Parathyroid adenoma (tissue), 2 donors: ENCODE measurements around the gene SLC44A4.
A peak's percentile ranks its signal among the peaks of the same experiment; 100 is the strongest.

ENCODE experiments used
- H2AFZ ChIP-seq: fragments of 300-600 bp; sonication (generic); one replicate; pipeline ENCODE4 v1.7.0; 2017; ENCODE audit warnings: antibody characterized with exemption, mild to moderate bottlenecking
- H3K27ac ChIP-seq: fragments of 300-600 bp; sonication (generic); one replicate; pipeline ENCODE4 v1.7.0; 2017
- H3K27me3 ChIP-seq: fragments of 300-600 bp; sonication (generic); one replicate; pipeline ENCODE4 v1.7.0; 2017; ENCODE audit warnings: low read length; ENCODE audit not compliant: control insufficient read depth, insufficient read depth
- H3K36me3 ChIP-seq: fragments of 300-600 bp; sonication (generic); one replicate; pipeline ENCODE4 v1.7.0; 2017; ENCODE audit warnings: low read length; ENCODE audit not compliant: control insufficient read depth, insufficient read depth
- H3K4me1 ChIP-seq: fragments of 300-600 bp; sonication (generic); one replicate; pipeline ENCODE4 v1.7.0; 2017; ENCODE audit warnings: control low read depth
- H3K4me2 ChIP-seq: fragments of 300-600 bp; sonication (generic); one replicate; pipeline ENCODE4 v1.7.0; 2017; ENCODE audit warnings: low read length
- H3K4me3 ChIP-seq: fragments of 300-600 bp; sonication (generic); one replicate; pipeline ENCODE4 v1.7.0; 2017; ENCODE audit warnings: low read depth, low read length
- H3K79me2 ChIP-seq: fragments of 300-600 bp; sonication (generic); one replicate; pipeline ENCODE4 v1.7.0; 2017; ENCODE audit warnings: control low read depth
- H3K9ac ChIP-seq: fragments of 300-600 bp; sonication (generic); one replicate; pipeline ENCODE4 v1.7.0; 2017; ENCODE audit warnings: mild to moderate bottlenecking
- H3K9me3 ChIP-seq: fragments of 300-600 bp; sonication (generic); one replicate; pipeline ENCODE4 v1.7.0; 2017; ENCODE audit warnings: low read length; ENCODE audit not compliant: control insufficient read depth
- CTCF ChIP-seq: fragments of 300-600 bp; sonication (generic); IDR thresholded peaks from one replicate; pipeline ENCODE4 v1.7.0; 2017; ENCODE audit warnings: antibody characterized with exemption, mild to moderate bottlenecking
- donor health status: primary hyperparathyroidism.

SLC44A4 gene

GRCh38 chr6:31874836-31875572 is 3.8 kb downstream of the SLC44A4 start:
- Histone ChIP-seq H3K79me2 (no peaks in the 10 kb centered on the region), H3K36me3 (no peaks in the 10 kb centered on the region), H3K27me3 (no peaks in the 10 kb centered on the region), H3K4me3 (no peak overlapping the region), H3K4me1 (no peaks in the 10 kb centered on the region), H3K9ac (no peak overlapping the region), H3K27ac (no peak overlapping the region), H3K9me3 (no peaks in the 10 kb centered on the region), H3K4me2 (peak overlapping the region; percentile 22), H2AFZ (no peak overlapping the region)
- TF ChIP-seq CTCF: no peak

GRCh38 chr6:31874084-31874670 is 4.6 kb downstream of the SLC44A4 start:
- H3K79me2 ChIP-seq: no peaks in the 10 kb centered on the region
- no peaks in the 10 kb centered on the region for H3K36me3 ChIP-seq
- no peaks in the 10 kb centered on the region for H3K9me3 ChIP-seq
- no peak overlapping the region for H2AFZ ChIP-seq
- H3K9ac ChIP-seq: no peak overlapping the region
- H3K4me1 ChIP-seq: no peaks in the 10 kb centered on the region
- H3K4me3 ChIP-seq: no peak overlapping the region
- no peak overlapping the region for H3K27ac ChIP-seq
- no peak overlapping the region for H3K4me2 ChIP-seq
- H3K27me3 ChIP-seq: no peaks in the 10 kb centered on the region
- TF ChIP-seq CTCF: no peak

DNA sequence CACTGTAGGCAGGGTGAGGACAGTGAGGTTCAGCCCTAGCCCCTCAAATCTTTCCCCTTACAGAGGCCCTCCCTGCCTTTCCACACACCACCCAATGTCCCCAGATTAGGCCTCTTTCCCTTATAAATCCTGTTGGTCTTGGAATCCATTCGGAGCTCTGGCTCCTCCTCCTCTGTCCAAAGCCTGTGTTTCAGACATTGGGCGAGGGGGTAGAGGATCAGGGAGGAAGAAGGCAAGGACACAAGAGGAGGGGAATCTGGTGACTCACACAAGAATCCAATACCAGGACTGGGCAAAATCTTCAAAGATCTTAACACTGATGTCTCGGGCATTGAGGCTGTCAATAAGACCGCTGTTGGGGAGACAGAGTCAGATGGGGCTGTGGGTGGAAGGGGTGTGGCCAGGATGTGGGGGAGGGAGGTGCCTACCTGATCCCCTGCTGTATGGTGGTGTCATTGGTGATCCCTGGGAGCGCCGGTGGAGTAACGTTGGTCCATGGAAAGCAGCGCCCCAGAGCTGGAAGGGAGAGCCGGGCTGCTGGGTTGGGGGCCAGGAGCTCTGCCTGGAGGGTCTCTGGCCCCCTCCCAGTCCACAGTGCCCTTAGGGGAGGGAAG is 7.6 kb downstream of the SLC44A4 start:
- Histone ChIP-seq H3K27ac (no peak overlapping the region), H3K4me1 (no peaks in the 10 kb centered on the region), H3K79me2 (no peaks in the 10 kb centered on the region), H3K9ac (no peak overlapping the region), H3K4me2 (no peak overlapping the region), H3K36me3 (no peaks in the 10 kb centered on the region), H3K9me3 (no peaks in the 10 kb centered on the region), H3K27me3 (no peaks in the 10 kb centered on the region), H2AFZ (no peak overlapping the region), H3K4me3 (no peak overlapping the region)
- TF ChIP-seq CTCF: no peak

DNA sequence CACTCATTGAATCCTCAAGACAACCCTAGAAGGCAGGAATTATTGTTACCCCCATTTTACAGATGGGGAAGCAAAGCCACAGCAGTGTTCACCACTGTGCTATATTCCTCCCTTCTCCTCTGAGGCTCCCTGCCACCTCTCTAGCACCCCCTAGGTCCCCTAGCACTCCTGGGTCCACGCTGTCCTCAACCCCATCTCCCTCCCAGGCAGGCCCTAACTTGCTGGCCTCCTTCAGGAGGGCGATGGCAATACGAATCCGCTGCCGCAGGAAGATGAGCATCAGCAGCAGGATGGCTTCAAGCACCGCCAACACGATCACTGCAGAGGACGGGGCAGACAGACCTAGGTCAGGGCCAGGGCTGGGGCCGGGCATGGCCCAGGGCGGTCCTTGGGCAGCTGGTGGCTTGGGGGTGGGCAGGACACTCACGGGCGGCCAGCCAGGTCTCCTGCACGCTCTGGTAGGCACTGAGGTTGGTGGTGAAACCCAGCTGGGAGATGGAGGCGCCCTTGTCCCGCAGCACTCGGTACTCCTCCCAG is 8.3 kb downstream of the SLC44A4 start:
- no peak overlapping the region for H3K4me3 ChIP-seq
- no peaks in the 10 kb centered on the region for H3K9me3 ChIP-seq
- H3K79me2 ChIP-seq: no peaks in the 10 kb centered on the region
- no peak for TF ChIP-seq CTCF
- no peaks in the 10 kb centered on the region for H3K27me3 ChIP-seq
- no peak overlapping the region for H2AFZ ChIP-seq
- no peak overlapping the region for H3K9ac ChIP-seq
- H3K4me2 ChIP-seq: no peak overlapping the region
- peaks cover 3% of the 10 kb centered on the region for H3K4me1 ChIP-seq
- no peak overlapping the region for H3K27ac ChIP-seq
- no peaks in the 10 kb centered on the region for H3K36me3 ChIP-seq
